Cardiac muscle cell (in vitro differentiated cells and primary cell): ENCODE results near the gene SERPINF2. TPM values are rescaled to one million over a fixed set of nuclear protein-coding genes. Genes with fewer than 3 reads are reported as not detected.

Source experiments
- DNase-seq, 2 donors: peaks; one replicate each; pipeline versions ENCODE4 v3.0.0 to v3.0.0-alpha.2; 2010 to 2017; ENCODE audit warnings: low read depth in 1 of 2, low spot score in 1 of 2
- H3K27ac ChIP-seq: fragments of 200-600 bp; sonication (generic); 2 replicates; pipeline ENCODE4 v1.5.1; 2016
- H3K27me3 ChIP-seq: fragments of 200-600 bp; sonication (generic); 2 replicates; pipeline ENCODE4 v1.6.0; 2016; ENCODE audit warnings: control low read depth
- H3K36me3 ChIP-seq: fragments of 200-600 bp; sonication (generic); 2 replicates; pipeline ENCODE4 v1.5.1; 2016; ENCODE audit warnings: control low read depth
- H3K4me1 ChIP-seq: fragments of 200-600 bp; sonication (generic); 2 replicates; pipeline ENCODE4 v1.8.1; 2017; ENCODE audit warnings: low read depth, mild to moderate bottlenecking, mixed run types
- H3K4me3 ChIP-seq: fragments of 200-600 bp; sonication (generic); 2 replicates; pipeline ENCODE4 v1.5.1; 2016; ENCODE audit warnings: mild to moderate bottlenecking
- H3K9me3 ChIP-seq: fragments of 200-600 bp; sonication (generic); 2 replicates; pipeline ENCODE4 v1.5.1; 2017; ENCODE audit warnings: low read depth, mild to moderate bottlenecking, control low read depth
- CTCF ChIP-seq: IDR thresholded peaks from 2 replicates; pipeline ENCODE4 v1.5.1; 2012; ENCODE audit warnings: low read depth, mild to moderate bottlenecking, low read length
- polyA plus RNA-seq: library from polyadenylated mRNA; unstranded; fragments of >200 nt; fragmentation: Nextera tagmentation; extraction: Ambion mirVana; gene quantifications from 2 replicates; pipeline ENCODE4 v1.2.1, GENCODE V29; 2016
- total RNA-seq: library from RNA; depleted of rRNA; stranded (reverse); fragments of >200 nt; gene quantifications from 2 replicates; pipeline ENCODE4 v1.2.3, GENCODE V29; 2016

The SERPINF2 gene
- total and polyA plus RNA-seq, 2 experiments from 2014 or later, result 2.2 TPM; not detected in 1

- H3K27me3 ChIP-seq, result no peaks in the 10 kb centered on the region
- H3K4me1 ChIP-seq, result no peaks in the 10 kb centered on the region
- no peaks in the 10 kb centered on the region for H3K36me3 ChIP-seq
- no peaks in the 10 kb centered on the region for H3K9me3 ChIP-seq
- no peak for TF ChIP-seq CTCF
- H3K4me3 ChIP-seq, result no peak overlapping the region
- H3K27ac ChIP-seq, result no peak overlapping the region
- DNase-seq, result peak in 1 of 2 donors; percentile 97
Measured at GRCh38 chr17:1730326-1731193, 12.1 kb upstream of the SERPINF2 start.

- no peaks in the 10 kb centered on the region for H3K4me1 ChIP-seq
- H3K27me3 ChIP-seq, result no peaks in the 10 kb centered on the region
- no peaks in the 10 kb centered on the region for H3K9me3 ChIP-seq
- DNase-seq, result no peak
- no peaks in the 10 kb centered on the region for H3K36me3 ChIP-seq
- no peak overlapping the region for H3K4me3 ChIP-seq
- no peak for TF ChIP-seq CTCF
- no peak overlapping the region for H3K27ac ChIP-seq
Measured at GRCh38 chr17:1731194-1731506, 11.5 kb upstream of the SERPINF2 start.

GRCh38 chr17:1732241-1732832, 10.3 kb upstream of the SERPINF2 start:
- Histone ChIP-seq H3K4me1 (peaks cover 7% of the 10 kb centered on the region), H3K27ac (no peak overlapping the region), H3K36me3 (no peaks in the 10 kb centered on the region), H3K4me3 (no peak overlapping the region), H3K27me3 (no peaks in the 10 kb centered on the region), H3K9me3 (no peaks in the 10 kb centered on the region)
- no peak for DNase-seq
- TF ChIP-seq CTCF, result no peak

GRCh38 chr17:1732833-1733321, 9.8 kb upstream of the SERPINF2 start:
- no peak overlapping the region for H3K27ac ChIP-seq
- no peaks in the 10 kb centered on the region for H3K9me3 ChIP-seq
- H3K4me3 ChIP-seq, result no peak overlapping the region
- TF ChIP-seq CTCF, result no peak
- no peak for DNase-seq
- no peaks in the 10 kb centered on the region for H3K36me3 ChIP-seq
- H3K4me1 ChIP-seq, result peaks cover 7% of the 10 kb centered on the region
- H3K27me3 ChIP-seq, result no peaks in the 10 kb centered on the region

- no peak overlapping the region for H3K27ac ChIP-seq
- no peaks in the 10 kb centered on the region for H3K9me3 ChIP-seq
- H3K4me1 ChIP-seq, result peaks cover 7% of the 10 kb centered on the region
- DNase-seq, result no peak
- H3K27me3 ChIP-seq, result no peaks in the 10 kb centered on the region
- no peak overlapping the region for H3K4me3 ChIP-seq
- no peak for TF ChIP-seq CTCF
- no peaks in the 10 kb centered on the region for H3K36me3 ChIP-seq
Measured at GRCh38 chr17:1733759-1734158, 8.9 kb upstream of the SERPINF2 start.
